Medulla oblongata (tissue), 1 donor: ENCODE results near the gene HOXA7.

ENCODE experiments used
- DNase-seq: peaks from one replicate; pipeline ENCODE4 v3.0.0-alpha.2; 2015; ENCODE audit errors: extremely low spot score

HOXA7 gene

DNA sequence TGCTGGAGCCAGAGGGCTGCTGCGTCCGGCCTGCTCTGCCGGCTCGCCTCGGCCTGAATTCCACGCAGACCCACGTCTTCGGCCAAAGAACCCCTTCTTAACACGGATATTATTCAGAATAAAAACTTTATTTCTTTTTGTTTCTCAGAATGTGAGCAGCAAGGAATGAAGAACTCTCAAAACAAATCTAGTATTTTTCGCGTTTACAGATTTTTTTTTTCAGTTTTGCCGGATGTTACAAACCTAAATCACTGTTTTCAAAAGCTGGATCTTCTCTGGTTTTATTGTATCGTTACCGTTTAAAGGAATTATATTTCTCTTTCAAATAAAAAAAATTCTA is 49.6 kb downstream of the HOXA7 start:
- DNase-seq = no peak

DNA sequence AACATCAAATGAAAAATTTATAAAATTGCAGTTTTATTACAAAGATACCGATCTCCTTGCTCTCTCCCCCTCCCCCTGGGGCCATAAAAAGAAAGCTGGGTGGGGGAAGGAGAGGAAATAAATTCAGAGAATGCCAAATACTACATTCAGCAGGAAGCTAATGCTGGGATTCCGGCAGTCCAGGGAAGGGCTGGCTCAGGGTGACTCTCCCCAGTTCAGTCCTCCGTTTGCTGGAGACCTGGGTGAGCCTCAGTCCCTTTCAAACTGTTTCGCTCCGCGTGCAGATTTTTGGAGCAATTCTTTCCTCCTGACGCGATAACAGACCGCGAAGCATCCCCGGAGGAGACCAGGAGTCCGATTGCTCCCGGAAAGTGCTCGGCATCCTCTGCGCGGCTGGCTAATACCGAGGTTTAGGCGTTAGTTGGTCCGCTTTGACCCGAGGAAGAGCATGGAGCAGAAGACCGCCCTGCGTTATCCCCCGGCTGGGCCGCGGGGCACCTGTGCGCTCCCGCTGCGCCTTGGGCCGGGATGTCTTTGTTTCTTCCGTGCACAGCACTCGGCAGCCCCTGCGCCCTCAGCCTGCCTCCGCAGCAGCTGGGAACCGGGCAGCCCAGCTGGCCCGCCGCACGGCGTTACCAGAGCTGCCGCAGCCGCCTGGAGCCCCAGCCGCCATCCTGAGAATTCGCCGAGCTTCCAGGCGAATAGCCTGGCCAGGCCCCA is 50.1 kb downstream of the HOXA7 start:
- DNase-seq = peak; percentile 48

DNA sequence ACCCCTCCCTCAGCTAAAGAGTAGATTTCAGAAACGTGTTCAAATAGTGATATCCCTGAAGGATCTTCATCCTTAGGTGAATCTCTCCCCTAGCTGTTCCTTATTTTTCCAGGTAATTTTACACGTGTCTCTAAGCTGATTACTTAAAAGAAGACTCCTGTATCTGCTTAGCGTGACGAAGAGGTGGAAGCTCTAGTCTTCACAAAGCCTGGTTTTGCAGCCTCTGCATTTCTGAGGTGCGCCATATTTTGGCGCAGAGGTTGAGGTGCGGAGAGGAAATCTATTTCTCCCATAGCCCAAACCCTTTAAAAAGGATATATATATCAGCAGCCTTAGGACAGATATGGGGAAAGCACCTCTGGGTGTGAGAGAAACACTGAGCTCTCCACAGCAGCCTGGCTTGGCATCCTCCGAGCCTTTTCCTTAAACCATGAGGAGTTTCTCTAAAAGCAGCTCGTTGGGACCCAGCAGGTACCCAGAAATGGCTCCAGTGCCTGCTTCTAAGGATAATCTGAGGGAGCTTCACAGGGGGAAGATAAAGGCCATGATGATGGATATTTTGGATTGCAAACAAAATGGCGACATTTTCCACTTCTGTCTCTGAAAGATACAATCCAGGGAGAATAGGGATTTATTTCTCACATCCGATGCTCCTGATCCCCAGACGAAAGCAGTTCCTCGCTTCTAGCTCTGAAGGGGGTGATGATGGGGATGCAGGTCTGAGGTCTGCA is 51.0 kb downstream of the HOXA7 start:
- DNase-seq = peak; percentile 34

DNA sequence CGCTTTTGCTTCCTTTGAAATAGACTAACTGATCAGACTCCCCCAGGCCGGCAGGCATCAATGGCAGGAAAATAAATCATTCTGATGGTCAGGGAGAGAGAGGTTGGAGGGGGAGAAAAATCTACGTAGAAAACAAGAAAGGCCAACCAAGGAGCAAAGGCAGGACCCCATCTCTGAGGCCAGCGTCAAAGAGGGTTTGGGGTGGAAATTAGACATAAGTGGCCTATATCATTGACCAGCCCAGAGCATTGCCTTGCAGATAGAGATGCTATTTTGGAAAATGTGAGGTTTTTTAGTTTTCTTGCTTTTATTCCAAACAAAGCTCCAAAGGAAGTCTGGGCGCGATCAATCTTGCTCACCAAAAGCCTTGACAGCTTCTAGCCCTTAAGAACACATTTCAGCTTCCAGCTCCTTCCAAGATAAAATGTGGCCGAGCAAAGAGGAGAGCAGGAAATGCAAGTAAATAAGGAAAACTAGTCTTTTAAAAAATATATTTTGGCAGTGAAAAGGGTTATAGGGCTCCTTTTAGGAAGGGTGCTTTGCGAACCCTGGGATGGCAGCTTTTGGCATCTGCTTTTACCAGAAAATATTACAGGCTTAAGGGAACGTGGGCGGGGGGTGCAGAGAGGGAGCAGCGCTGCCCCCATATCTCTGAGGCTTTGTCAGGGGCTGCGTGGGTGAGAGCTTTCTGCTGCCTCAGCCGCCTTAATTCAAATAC is 52.0 kb downstream of the HOXA7 start:
- DNase-seq = peak; percentile 53
